ENCODE measurements around the gene SLC38A4. TPM values are rescaled to one million over a fixed set of nuclear protein-coding genes. Genes with fewer than 3 reads are reported as not detected.

Gene SLC38A4
- total and polyA plus RNA-seq, 2 donors (not counting 1 experiment from before 2014, with no cell fraction given) = 5.5 to 6.1 TPM

GRCh38 chr12:46798056-46798455 lies 27.7 kb downstream of the SLC38A4 start:
- TF ChIP-seq EZH2 (IDR thresholded peaks at IDR 0.05; ENCODE audit: low read length, missing control alignments) (no peak), CTCF (conservative IDR thresholded peaks at IDR 0.05 in 1 of 2, IDR thresholded peaks at IDR 0.05 in 1 of 2; ENCODE audit: low read depth in 1 of 2, low read length in 2 of 2) (no peak)
- H3K27ac ChIP-seq (ENCODE audit: insufficient read depth, low read length) = no peak overlapping the region

GRCh38 chr12:46795988-46796387 lies 29.8 kb downstream of the SLC38A4 start:
- no peaks in the 10 kb centered on the region for H3K36me3 ChIP-seq (ENCODE audit: control insufficient read depth, insufficient read depth, low read length)
- DNase-seq (ENCODE audit: low read depth in 2 of 2) = no peak
- no peak overlapping the region for H2AFZ ChIP-seq (ENCODE audit: low read length)
- no peaks in the 10 kb centered on the region for H3K4me1 ChIP-seq (ENCODE audit: control insufficient read depth, extremely low read depth, insufficient read depth, low read length)
- no peaks in the 10 kb centered on the region for H4K20me1 ChIP-seq (ENCODE audit: control insufficient read depth, extremely low read depth, insufficient read depth, low read length)
- no peak overlapping the region for H3K4me3 ChIP-seq (replicated peaks in 1 of 4; ENCODE audit: control extremely low read depth in 1 of 4, insufficient read depth in 1 of 4, low read depth in 3 of 4, low read length in 4 of 4)
- TF ChIP-seq CTCF (conservative IDR thresholded peaks at IDR 0.05 in 1 of 2, IDR thresholded peaks at IDR 0.05 in 1 of 2; ENCODE audit: low read depth in 1 of 2, low read length in 2 of 2) = no peak
- TF ChIP-seq EZH2 (IDR thresholded peaks at IDR 0.05; ENCODE audit: low read length, missing control alignments) = no peak
- H3K27ac ChIP-seq (ENCODE audit: insufficient read depth, low read length) = no peak overlapping the region
- no peak overlapping the region for H3K9ac ChIP-seq (ENCODE audit: insufficient read depth, low read length)
- no peak overlapping the region for H3K4me2 ChIP-seq (ENCODE audit: extremely low read depth, insufficient read depth, low read length)
- H3K79me2 ChIP-seq (ENCODE audit: control insufficient read depth, insufficient read depth, low read length) = no peaks in the 10 kb centered on the region
- no peaks in the 10 kb centered on the region for H3K9me3 ChIP-seq (ENCODE audit: control insufficient read depth, insufficient read depth, low read depth, low read length)
- no peaks in the 10 kb centered on the region for H3K27me3 ChIP-seq (ENCODE audit: control insufficient read depth, insufficient read depth, low read length)

More at GRCh38 chr12:46798056-46798455, 27.7 kb downstream of the SLC38A4 start:
- no peak overlapping the region for H3K4me2 ChIP-seq (ENCODE audit: extremely low read depth, insufficient read depth, low read length)
- no peak overlapping the region for H3K9ac ChIP-seq (ENCODE audit: insufficient read depth, low read length)
- H3K79me2 ChIP-seq (ENCODE audit: control insufficient read depth, insufficient read depth, low read length) = no peaks in the 10 kb centered on the region
- no peaks in the 10 kb centered on the region for H4K20me1 ChIP-seq (ENCODE audit: control insufficient read depth, extremely low read depth, insufficient read depth, low read length)
- H2AFZ ChIP-seq (ENCODE audit: low read length) = no peak overlapping the region
- no peaks in the 10 kb centered on the region for H3K27me3 ChIP-seq (ENCODE audit: control insufficient read depth, insufficient read depth, low read length)
- no peaks in the 10 kb centered on the region for H3K4me1 ChIP-seq (ENCODE audit: control insufficient read depth, extremely low read depth, insufficient read depth, low read length)
- DNase-seq (ENCODE audit: low read depth in 2 of 2) = no peak
- H3K36me3 ChIP-seq (ENCODE audit: control insufficient read depth, insufficient read depth, low read length) = no peaks in the 10 kb centered on the region
- no peaks in the 10 kb centered on the region for H3K9me3 ChIP-seq (ENCODE audit: control insufficient read depth, insufficient read depth, low read depth, low read length)
- H3K4me3 ChIP-seq (replicated peaks in 1 of 4; ENCODE audit: control extremely low read depth in 1 of 4, insufficient read depth in 1 of 4, low read depth in 3 of 4, low read length in 4 of 4) = no peak overlapping the region

- Histone ChIP-seq H3K27me3 (ENCODE audit: control insufficient read depth, insufficient read depth, low read length) (no peaks in the 10 kb centered on the region), H3K9me3 (ENCODE audit: control insufficient read depth, insufficient read depth, low read depth, low read length) (no peaks in the 10 kb centered on the region), H3K4me3 (replicated peaks in 1 of 4; ENCODE audit: control extremely low read depth in 1 of 4, insufficient read depth in 1 of 4, low read depth in 3 of 4, low read length in 4 of 4) (no peak overlapping the region), H3K79me2 (ENCODE audit: control insufficient read depth, insufficient read depth, low read length) (no peaks in the 10 kb centered on the region), H3K4me1 (ENCODE audit: control insufficient read depth, extremely low read depth, insufficient read depth, low read length) (no peaks in the 10 kb centered on the region), H3K36me3 (ENCODE audit: control insufficient read depth, insufficient read depth, low read length) (no peaks in the 10 kb centered on the region), H3K9ac (ENCODE audit: insufficient read depth, low read length) (no peak overlapping the region), H4K20me1 (ENCODE audit: control insufficient read depth, extremely low read depth, insufficient read depth, low read length) (no peaks in the 10 kb centered on the region), H3K4me2 (ENCODE audit: extremely low read depth, insufficient read depth, low read length) (no peak overlapping the region), H3K27ac (ENCODE audit: insufficient read depth, low read length) (no peak overlapping the region), H2AFZ (ENCODE audit: low read length) (no peak overlapping the region)
- TF ChIP-seq EZH2 (IDR thresholded peaks at IDR 0.05; ENCODE audit: low read length, missing control alignments) (no peak), CTCF (conservative IDR thresholded peaks at IDR 0.05 in 1 of 2, IDR thresholded peaks at IDR 0.05 in 1 of 2; ENCODE audit: low read depth in 1 of 2, low read length in 2 of 2) (no peak)
- DNase-seq (ENCODE audit: low read depth in 2 of 2) = no peak
Measured at GRCh38 chr12:46794593-46795190, 31.1 kb downstream of the SLC38A4 start.
